Activated CD4-positive, alpha-beta T cell treated with anti-CD3 and anti-CD28 coated beads for 4 hours (primary cell): ENCODE measurements around the gene CDC34.

Source experiments
- DNase-seq, 2 donors: peaks; one replicate each; pipeline ENCODE4 v3.0.0-alpha.2; 2020

CDC34 gene

DNA sequence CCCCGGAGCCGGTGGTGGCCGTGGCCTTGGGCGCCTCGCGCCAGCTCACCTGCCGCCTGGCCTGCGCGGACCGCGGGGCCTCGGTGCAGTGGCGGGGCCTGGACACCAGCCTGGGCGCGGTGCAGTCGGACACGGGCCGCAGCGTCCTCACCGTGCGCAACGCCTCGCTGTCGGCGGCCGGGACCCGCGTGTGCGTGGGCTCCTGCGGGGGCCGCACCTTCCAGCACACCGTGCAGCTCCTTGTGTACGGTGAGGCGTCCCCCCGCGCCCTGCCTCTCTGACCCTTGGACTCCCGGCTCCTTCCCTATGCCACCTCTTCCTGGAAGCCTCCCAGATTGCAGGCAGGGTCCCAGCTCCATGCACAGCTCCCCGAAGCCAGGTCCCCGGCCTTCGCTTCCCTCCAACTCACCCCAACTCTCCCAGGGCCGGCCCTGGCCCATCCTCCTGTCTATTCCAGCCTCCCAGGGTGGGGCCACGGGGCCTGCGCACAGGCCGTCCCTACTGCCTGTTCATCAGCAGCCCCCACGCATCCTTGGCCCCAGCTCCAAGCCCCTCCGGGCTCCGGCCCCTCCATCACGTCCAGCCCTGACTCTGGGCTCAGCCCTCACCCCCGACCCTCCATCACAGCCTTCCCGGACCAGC is 33.6 kb upstream of the CDC34 start:
- DNase-seq = no peak

DNA sequence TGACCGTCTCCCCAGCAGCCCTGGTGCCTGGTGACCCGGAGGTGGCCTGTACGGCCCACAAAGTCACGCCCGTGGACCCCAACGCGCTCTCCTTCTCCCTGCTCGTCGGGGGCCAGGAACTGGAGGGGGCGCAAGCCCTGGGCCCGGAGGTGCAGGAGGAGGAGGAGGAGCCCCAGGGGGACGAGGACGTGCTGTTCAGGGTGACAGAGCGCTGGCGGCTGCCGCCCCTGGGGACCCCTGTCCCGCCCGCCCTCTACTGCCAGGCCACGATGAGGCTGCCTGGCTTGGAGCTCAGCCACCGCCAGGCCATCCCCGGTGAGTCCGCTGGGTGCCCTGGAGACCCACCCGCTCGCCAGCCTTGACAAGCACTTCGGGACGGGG is 33.1 kb upstream of the CDC34 start:
- DNase-seq = no peak

DNA sequence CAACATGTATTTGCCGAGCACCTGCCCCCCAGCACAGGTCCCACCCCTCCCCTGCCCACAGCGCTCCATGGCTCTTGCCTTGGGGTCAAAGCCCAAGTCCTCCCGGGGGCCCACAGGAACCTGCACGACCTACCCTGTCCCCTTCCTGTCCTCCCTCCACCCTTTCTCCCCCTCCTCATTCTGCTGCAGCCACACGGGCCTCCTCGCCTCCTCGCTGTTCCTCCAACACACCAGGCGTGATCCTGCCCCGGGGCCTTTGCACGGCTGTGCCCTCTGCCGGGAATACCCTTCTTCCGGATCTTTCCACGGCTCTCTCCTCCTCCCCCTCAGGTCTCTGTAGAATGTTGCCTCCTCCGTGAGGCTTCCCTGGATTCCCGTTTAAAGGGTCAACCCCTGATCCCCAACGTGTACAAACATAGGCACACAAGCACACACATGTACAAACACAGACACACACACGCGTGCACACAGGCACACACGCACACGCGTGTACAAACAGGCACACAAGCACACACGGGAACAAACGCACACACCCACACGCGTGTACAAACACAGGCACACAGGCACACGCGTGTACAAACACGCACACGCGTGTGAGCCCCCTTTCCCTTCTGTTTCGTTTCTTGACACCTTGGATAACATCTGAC is 32.5 kb upstream of the CDC34 start:
- no peak for DNase-seq

DNA sequence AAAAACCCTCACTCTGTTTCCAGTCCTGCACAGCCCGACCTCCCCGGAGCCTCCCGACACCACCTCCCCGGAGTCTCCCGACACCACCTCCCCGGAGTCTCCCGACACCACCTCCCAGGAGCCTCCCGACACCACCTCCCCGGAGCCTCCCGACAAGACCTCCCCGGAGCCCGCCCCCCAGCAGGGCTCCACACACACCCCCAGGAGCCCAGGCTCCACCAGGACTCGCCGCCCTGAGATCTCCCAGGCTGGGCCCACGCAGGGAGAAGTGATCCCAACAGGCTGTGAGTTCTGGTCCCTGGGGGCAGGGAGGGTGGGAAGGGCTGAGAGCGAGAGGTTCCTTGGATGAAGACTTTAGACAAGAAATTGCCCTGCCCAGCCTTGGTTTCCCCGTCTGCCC is 29.9 kb upstream of the CDC34 start:
- no peak for DNase-seq

DNA sequence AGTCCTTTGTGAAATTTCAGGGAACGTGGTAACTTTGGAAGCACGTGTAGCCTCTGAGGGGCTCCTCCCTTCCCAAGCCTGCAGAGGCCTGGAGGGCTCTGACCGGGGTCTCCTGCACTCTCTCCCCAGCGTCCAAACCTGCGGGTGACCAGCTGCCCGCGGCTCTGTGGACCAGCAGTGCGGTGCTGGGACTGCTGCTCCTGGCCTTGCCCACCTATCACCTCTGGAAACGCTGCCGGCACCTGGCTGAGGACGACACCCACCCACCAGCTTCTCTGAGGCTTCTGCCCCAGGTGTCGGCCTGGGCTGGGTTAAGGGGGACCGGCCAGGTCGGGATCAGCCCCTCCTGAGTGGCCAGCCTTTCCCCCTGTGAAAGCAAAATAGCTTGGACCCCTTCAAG is 26.9 kb upstream of the CDC34 start:
- DNase-seq = no peak

DNA sequence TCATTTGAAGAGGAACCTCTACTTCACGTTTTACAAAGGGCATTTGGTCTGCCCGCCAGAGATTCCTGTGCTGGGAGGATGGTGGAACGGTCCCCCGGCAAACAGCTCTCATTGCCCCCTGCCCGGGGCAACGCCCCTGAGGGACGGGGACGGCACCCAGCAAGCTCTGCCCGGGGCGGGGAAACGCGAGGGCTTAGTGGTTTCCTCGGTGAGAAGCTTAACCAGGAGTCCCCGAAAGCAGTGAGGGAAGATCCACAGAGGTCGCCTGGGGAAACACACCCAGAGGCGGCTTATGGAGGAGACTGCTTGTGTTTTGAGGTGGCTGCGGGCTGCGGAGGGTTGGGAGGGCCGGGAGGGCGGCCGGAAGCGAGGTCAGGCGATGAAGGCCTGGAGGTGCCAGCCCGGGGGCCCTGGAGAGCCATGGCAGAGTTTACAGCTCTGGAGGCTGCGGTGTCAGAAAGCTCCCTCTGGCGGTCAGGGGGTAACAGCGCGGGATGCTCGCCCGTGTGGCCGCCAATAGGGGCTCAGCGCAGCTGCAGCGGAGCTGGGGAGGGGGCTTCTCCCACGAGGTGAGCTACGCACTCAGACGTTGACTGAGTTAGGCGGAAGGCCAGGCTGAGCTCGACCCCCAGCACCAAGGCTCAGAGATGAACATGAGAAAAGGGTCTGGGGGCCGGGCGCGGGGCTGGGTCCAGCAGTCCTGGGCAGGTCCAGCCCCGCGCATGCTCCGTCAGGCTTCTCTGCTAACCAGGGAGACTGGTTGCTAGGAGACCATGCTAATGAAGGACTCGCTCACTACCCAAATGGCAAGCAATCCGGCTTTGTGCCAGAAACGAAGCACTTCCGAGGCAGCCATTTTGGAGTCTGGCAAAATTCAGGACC is 24.9 kb upstream of the CDC34 start:
- DNase-seq = peak; percentile 90 to 97

DNA sequence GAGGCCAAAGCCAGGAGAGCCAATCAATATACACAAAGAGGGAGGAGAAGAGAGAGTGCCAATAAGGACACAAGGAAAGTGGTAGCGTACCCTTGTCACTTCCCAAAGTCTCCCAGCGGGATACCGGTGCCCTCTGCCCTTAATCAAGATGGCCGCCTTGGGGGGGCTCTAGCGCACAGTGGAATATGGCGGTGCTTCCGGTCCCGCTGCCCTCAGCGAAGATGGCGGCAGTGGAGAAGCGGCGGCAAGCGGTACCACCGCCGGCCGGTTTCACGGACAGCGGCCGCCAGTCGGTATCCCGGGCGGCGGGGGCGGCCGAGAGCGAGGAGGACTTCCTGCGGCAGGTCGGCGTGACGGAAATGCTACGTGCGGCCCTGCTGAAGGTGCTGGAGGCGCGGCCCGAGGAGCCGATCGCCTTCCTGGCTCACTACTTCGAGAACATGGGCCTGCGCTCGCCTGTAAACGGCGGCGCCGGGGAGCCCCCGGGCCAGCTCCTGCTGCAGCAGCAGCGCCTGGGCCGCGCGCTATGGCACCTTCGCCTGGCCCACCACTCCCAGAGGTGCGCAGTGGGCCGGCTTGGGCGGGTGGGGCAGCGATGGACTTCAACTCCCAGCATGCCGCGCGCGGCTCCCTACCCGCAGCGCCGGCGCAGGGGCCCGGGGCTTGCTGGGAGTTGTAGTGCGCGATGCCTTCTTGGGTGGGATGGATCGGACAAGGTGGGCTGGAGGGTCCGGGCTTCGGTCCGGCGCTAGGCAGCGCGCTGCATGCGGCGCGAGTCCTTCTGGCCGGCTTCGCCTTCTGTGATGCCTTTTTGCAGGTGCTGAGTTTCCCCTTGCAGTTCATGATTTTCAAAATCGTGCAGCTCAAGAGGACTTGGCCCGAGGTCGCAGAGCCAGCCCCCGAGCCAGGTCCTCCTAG is 24.0 kb upstream of the CDC34 start, which contains the start of gene TPGS1:
TSS of gene TPGS1 (plus strand) at position 212 of the 918 bp plus-strand sequence. CDS start at position 222, 10 bp downstream.
- peak; percentile 85 to 88 for DNase-seq

DNA sequence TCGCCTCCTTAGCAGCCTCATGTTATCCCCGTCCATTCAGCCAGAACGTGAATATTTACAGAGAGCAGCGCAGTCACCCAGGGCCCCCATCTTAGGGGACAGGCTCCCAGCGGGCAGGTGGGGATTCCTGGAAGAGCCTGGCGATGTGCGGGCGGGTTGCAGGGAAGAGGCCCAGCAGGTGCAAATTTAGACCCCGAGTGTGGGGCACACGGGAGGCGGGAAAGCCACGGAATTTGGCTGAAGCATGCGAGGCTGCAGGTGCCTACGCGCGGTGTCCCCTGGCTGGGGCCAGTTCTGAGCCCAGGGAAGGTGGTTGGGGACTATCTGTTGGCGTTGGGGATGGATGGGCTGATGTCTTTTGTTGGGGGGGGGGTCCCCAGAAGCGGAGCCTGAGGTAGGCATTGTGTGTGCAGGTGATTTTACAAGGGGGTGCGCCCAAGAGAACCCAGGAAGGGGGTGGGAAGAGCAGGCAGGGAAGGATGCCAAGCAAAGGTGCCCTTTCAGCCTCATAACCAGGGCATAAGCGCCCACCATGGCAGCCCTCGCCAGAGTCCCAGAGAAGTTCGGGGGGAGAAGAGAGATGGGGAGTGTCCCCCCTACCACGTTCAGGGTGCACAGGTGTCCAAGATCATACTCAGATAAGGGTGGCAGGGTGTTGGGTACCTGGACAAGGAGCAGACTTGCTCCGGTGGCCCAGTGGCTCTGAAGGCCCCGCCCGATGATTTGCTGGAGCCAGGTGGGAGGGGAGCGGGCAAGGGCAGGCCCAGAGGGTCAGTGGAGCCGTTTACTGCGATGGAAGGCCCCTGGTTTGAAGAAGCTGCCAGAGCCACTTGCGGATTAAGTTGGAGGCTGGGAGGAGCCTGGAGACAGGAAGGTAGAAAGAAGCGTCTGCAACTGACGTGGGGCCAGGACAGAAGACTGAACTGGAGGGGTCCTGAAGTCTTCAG is 23.1 kb upstream of the CDC34 start:
- DNase-seq = no peak

DNA sequence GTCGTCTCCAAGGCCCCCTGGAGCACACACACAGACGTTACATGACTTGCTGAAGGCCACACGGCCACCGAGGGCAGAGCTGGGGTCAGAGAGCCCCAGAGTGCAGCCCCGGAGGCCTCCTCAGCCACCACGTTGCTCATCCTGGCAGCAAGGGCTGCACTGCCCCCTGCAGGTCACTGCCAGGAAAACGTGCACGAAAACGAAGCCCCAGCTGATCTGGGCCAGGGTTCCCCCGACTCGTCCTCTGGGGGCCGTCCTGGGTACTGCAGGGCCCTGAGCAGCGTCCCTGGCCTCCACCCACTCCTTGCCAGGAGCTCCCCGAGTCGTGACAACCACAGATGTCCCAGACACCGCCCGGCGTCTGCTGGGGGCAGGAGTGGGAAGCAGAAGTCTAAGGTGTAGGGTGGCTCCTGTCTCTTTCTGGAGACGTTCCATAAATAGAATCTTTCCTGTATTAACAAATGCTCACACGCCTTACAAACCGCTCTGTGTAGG is 20.9 kb upstream of the CDC34 start:
- DNase-seq = peak; percentile 88 to 93

DNA sequence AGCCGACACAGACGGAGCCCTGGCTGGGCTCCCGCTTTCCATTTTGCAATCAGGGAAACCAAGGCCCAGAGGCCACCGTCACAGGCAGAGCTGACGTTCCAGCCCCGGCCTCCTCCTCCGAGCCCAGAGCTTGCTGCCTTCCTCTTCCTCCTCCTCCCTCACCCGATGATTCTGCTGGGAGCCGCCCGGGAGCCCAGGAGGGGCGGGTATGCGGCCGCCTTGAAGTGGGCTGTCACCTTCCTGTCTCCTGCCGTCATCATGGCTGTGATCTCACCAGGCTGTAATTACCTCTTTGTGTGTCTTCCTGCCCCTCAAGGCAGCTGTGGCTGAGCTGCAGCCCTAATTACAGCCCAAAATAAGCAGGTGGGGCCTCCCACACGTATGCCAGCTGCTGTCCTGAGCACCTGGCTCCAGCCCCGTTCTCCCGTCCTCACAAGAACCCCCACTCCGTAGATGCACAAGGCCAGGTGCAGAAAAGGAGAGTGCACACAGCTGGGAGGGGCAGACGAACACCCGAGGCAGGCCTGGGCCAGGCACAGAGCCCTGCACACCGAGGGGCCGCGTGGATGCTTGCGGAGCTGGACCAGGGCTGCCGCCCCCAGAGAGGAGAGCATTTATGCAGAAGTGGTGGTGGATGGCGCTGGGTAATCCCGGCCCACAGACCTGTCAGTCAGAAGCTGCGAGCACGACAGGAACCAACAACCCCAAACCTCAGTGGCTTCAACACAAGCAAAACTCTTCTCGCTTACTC is 20.3 kb upstream of the CDC34 start:
- peak; percentile 80 to 81 for DNase-seq

DNA sequence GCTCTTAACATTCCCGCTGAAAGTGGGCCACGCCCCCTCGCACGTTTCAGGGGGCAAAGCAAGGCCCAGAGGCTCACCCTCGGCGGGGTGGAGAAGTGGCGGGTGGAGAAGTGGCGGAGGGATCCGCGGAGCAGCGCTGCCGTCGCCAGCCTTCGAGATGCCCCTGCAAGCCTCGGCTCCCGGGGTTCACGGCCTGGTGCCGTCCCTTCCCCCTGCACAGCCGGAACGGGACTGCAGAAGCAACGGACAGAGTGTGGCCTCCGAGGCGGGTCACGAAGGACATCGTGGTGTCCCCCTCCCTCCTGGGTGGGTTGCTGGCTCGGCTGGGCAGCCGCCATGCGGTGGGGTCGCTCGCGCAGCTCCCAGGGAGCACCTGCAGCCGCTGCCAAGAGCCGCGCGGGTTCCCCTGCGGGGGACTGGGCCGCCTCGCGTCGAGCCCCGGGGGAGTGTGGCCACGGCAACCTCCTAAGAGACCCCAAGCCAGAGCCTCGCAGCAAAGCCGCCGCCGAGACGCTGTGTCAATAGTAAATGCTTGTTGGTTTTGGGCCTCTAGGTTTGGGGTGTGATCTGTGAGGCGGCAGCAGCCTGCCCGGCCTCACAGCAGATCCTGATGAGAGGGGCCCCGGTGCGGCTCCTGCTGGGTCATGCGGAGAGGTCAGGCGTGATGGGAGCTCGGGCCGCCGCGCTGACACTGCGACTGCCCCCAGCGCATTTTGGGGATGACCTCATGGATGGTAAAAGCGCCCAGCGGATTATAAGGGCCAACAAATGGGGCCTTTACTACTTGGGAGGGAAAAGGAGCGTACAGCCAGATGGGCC is 18.8 kb upstream of the CDC34 start:
- no peak for DNase-seq

DNA sequence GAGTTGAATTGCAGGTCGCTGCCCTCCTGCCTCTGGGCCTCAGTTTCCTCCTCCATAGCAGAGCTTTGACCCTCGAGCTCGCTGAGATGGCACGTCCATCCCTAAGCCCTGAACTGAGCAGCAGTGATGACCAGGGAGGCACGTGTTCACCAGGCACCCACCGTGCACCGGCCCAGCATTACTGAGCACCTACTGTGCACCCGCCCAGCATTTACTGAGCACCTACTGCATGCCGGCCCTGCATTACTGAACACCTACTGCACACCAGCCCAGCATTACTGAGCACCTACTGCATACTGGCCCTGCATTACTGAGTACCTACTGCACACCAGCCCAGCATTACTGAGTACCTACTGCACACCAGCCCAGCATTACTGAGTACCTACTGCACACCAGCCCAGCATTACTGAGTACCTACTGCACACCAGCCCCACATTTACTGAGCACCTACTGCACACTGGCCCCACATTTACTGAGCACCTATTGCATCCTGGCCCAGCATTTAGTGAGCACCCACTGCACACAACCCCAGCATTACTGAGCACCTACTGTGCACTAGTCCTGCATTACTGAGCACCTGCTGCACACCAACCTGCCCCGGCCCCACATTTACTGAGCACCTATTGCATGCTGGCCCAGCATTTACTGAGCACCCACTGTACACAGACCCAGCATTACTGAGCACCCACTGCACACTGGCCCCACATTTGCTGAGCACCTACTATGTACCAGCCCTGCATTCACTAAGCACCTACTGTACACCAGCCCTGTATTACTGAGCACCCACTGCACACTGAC is 18.0 kb upstream of the CDC34 start:
- no peak for DNase-seq

DNA sequence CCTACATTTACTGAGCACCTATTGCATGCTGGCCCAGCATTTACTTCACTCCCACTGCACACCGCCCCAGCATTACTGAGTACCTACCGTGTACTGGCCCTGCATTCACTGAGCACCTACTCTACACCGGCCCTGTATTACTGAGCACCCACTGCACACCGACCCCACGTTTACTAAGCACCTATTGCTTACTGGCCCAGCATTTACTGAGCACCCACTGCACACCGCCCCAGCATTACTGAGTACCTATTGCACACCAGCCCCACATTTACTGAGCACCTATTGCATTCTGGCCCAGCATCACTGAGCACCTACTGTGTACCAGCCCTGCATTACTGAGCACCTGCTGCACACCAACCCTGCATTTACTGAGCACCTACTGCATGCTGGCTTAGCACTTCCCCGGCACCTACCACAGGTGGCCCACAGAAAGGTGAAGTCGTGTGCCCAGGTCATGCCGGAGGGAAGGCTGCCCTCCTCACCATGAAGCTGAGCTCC is 17.3 kb upstream of the CDC34 start:
- no peak for DNase-seq

DNA sequence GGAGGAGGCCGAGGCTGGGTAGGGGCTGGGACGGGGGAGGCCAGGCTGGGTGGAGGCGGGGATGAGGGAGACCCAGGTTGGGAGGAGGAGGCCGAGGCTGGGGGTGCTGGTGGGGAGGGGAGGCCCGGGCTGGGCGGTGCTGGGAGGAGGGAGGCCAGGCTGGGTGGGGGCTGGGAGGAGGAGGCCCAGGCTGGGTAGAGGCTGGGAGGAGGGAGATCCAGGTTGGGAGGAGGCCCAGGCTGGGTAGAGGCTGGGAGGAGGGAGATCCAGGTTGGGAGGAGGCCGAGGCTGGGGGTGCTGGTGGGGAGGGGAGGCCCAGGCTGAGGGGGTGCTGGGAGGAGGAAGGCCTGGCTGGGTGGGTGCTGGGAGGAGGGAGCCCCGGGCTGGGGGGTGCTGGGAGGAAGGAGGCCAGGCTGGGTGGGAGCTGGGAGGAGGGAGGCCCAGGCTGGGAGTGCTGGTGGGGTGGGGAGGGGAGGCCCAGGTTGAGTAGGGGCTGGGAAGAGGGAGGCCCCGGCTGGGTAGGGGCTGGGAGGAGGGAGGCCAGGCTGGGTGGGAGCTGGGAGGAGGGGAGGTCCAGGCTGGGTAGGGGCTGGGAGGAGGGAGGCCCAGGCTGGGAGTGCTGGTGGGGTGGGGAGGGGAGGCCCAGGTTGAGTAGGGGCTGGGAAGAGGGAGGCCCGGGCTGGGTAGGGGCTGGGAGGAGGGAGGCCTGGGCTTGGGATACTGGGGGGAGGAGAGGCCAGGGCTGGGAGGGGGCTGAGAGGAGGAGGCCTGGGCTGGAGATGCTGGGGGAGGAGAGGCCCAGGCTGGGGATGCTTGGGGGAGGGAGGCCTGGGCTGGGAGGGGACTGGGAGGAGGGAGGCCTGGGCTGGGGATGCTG is 13.6 kb upstream of the CDC34 start:
- no peak for DNase-seq

DNA sequence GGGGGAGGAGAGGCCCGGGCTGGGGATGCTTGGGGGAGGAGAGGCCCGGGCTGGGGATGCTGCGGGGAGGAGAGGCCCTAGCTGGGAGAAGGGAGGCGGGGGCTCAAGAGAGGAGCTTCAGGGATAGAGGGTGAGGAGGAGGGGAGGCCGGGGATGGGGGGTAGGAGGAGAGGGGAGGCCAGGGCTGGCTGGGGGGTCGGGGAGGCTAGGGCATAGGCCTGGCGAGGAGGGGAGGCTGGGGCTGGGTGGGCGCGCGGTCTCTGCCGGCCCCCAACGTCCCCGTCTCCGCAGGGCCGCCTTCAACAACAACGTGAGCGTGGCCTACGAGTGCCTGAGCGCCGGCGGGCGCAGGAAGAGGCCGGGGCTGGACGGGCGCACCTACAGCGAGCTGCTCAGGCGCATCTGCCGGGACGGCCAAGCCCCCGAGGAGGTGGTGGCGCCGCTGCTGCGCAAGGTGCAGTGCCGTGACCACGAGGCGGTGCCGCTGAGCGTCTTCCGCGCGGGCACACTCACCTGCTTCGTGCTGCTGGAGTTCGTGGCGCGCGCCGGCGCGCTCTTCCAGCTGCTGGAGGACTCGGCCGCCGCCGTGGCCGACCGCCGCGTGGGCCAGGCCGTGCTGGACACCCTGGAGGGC is 12.8 kb upstream of the CDC34 start:
- peak; percentile 66 to 72 for DNase-seq

DNA sequence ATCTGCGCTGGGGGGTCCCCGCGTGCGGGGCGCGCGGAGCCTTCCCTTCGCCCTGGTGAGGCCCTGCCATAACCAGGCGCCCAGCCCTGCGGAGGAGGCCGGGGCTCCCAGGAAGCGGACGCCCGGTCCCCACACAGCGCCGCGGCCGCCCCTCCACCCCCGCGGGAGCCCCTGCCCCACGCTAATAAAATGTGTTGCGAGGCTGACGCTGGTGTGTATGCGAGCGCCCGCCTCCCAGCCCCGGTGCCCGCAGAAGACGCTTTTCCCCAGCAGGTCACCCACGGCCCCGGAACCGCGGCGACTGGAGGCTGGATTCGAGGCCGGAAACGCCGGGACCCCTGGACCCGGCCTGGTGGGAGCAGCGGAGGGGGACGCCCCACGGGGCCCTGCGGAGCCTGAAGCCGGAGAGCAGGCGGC is 12.1 kb upstream of the CDC34 start:
- no peak for DNase-seq

DNA sequence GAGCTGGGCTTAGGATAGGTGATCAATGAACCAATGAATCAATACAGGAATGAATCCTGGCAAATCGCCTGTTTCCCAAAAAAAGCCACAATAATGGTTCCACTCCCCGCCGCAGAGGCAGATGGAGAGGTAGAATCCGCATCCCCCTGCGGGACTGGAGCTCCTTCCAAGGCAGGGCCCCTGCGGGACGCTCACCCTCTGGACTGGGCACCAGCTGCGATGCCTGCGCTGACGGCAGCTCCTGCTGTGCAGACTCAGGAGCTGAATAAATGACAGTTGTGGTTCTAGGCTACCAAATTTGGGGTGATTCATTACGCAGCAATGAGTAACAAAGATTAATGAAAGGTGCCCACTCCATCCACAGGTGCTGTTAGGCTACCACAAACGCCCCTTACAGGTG is 8.8 kb upstream of the CDC34 start:
- no peak for DNase-seq
